GM18861 (cell line): ENCODE data around the gene CEP57.
A peak's percentile ranks its signal among the peaks of the same experiment; 100 is the strongest.

Experiments used
- ATAC-seq: cut with Tn5 transposase; IDR thresholded peaks from one replicate; pipeline ENCODE4 v1.9.1; 2021; ENCODE audit not compliant: unreplicated experiment

Gene CEP57

DNA sequence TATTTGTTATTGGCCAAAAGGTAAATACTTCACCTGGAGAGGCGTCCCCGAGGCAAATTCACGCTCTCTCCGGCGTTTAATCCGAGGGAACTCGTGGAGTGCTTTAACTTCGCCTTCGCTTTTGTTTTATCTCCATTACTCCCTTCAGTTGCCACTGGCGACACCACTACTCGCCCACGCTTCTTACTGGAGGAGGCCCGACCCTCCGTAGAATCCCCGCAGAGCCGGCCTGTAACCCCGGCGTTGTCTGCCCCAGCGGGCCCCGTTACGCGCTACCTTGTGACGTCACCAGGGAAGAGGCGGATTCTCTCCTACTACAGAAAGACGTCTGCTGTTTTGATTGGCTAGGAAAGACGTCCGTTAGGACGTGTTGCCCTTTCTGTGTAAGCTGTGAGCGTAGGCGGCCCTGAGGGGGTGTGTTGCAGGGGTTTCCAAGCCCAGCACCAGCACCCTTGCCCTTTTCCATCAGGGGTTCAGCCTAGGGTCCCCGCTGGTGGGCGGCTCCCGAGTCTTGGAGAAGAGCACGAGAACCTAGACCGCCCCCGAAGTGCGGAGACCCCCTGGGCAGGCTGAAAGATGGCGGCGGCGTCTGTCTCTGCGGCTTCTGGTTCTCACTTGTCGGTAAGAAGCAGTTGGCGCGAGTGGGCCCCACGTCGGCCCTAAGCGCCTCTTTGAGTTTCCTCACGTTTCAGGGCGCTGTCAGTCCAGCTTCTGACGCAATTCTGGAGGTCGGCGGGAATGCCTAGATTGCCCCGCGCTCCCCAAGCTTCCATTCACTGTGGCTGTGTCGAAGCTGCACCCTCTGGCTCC, at the start of gene CEP57:
TSS of gene CEP57 (plus strand) at position 376 of the 810 bp plus-strand sequence. CDS start at position 577, 201 bp downstream.
- ATAC-seq: peak; percentile 66

DNA sequence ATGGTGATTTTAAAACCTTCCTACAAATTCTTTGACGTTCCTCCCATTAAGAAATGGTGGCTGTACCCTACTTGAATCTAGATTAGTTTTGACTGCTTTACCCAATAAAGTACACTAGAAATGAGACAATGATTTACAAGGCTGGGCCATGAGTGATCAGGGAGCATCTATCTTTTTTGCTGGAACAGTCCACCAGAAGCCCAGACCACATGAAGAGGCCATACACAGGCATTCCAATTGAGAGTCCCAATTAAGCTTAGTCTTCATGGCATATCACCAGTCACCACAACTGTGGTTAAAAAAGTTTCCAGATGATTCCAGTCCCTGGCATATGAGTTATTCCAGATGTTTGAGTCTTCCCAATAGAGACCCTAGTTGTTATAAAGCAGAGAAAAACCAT, 40.2 kb upstream of the CEP57 start:
- no peak for ATAC-seq

GRCh38 chr11:95751515-95751914, 38.8 kb upstream of the CEP57 start:
- ATAC-seq: no peak

- ATAC-seq: no peak
Measured at GRCh38 chr11:95760941-95761340, 29.4 kb upstream of the CEP57 start.

DNA sequence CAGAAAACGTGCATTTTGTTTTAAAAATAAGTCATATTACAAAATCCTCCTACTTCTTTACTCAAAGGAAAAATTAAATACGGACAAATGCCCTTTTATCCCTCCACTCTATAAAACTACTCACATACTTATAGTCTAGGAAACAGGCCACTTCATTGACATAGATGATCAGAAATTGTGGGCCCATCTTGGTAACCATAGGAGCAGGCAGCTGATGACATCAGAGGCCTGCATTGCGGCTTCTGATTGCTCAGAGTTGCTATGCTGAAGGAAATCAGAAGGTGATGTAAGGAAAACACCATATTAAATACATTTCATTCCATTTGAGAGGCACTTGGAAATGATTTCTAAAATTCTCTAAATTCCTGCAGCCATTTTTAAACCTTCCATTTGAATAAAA, 27.8 kb upstream of the CEP57 start:
- ATAC-seq: no peak

GRCh38 chr11:95764267-95764898, 25.9 kb upstream of the CEP57 start:
- peak; percentile 69 for ATAC-seq

- ATAC-seq: no peak
Measured at GRCh38 chr11:95766701-95767100, 23.6 kb upstream of the CEP57 start.

DNA sequence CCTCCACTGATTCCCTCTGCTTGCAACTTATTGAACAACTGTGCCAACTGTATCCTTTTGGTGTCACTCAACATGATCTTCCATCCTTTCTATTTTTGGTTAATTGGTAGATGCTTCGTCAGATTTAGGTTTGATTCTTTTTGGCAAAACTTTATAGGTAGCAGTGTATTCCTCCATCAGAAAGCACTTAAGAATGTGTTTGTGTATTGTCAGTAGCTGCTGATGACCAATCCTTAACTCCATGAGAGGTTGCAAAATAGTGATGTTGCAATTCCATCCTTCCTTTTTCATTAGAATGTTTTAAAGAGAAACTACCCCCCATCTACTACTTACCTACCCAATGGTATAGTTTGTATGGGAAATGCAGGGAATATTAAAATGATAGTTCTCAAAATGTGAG, 22.8 kb upstream of the CEP57 start:
- no peak for ATAC-seq

- no peak for ATAC-seq
Measured at GRCh38 chr11:95768521-95768920, 21.8 kb upstream of the CEP57 start.

DNA sequence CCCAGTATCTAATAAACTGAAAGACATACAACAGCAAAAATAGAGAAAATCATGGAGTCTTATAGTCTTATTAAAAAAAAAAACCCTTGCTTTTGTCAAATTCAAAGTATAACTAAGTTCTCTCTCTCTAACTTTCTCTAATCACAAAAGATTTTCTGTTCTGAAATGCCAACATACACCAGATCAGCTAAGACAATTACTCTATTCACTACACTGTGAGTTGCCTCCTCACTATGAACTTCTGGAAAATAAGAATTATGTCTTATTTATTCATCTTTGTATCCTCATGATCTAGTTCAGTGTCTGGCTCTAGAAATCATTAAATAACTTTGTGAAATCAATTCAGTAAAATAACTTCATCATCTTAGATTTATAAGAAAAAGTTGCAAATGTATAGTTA, 13.4 kb upstream of the CEP57 start:
- ATAC-seq: no peak

DNA sequence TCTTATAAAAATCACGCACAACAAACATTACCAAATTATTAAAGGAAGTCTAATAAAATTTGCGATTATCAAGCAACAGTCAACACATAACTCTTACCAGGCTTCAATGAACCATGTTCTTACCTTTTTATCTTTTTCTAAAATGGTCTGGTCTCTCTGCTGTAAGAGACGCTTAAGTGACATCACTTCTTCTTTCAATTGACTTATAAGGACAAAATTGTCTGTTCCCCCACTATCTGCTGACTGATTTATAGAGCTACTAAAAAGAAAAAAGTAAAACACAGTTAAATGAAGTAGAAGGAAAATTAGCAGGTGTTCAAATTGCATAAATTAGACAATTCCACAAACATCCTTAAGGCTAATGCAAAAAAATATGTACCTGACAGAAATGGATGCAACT, 11.6 kb upstream of the CEP57 start:
- no peak for ATAC-seq

- peak; percentile 41 for ATAC-seq
Measured at GRCh38 chr11:95780544-95780943, 9.8 kb upstream of the CEP57 start.

DNA sequence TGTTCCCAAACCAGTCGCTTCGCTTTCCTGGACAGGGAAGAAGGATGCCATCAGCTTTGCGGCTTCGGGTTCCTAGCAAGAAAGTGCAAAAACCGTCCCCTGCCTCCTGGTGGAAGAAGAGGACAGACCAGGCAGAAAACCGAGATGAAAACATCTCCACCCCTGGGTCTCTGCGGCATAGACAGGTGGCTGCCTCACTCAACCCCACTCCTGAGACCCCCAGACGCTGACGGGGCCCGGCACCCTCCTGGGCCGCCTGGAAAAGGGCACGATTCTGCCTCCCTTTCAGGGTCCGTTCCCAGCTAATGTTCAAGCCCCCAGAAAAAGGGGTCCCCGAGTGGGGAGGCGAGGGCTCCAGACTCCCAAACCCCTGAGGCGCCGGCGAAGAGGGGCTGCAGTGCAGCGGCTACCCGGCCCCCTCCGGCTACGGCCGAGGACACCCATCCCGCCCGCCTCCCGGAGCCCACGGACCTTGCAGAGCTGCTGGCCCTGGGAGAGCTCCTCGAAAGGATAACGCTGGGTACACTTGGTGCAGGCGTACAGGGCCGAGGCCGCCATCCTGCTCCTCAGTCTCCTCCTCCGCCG, 1.3 kb upstream of the CEP57 start:
- no peak for ATAC-seq

DNA sequence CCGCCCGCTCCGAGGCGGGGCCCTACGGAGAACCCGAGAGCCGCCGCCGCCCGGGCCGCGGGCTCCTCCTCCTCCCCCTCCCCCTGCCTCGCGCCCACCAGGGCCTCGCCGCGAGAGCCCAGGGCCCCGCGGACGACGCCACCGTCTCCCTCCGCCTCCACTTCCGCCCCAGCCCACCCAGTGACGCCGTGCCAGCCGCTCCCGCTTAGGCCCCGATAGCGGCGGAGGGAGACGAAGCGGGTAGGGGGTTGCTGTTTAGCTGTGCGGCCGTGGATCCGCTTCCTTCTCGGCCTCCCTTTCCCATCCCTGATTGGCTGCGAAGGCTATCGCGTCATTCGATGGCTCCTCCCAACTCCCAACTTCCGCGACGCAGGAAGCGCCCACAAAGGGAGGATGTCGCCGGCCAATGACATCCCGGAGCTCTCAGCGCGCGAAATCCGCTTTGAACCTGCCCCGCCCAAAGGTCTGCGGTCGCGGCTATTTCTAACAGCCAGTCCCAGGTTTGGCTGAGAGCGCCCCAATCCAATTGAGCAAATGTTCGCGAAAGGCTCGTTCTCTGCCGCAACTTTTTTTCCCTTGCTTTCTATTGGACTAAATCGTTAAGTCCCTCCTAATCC, 684 bp upstream of the CEP57 start, which contains the start of gene FAM76B:
TSS of gene FAM76B (minus strand) at position 277 of the 617 bp plus-strand sequence. CDS start 304 bp downstream, outside the sequence.
- peak; percentile 63 for ATAC-seq

GRCh38 chr11:95790933-95791708, 823 bp downstream of the CEP57 start:
- no peak for ATAC-seq

GRCh38 chr11:95791709-95792033, 1.4 kb downstream of the CEP57 start:
- no peak for ATAC-seq

DNA sequence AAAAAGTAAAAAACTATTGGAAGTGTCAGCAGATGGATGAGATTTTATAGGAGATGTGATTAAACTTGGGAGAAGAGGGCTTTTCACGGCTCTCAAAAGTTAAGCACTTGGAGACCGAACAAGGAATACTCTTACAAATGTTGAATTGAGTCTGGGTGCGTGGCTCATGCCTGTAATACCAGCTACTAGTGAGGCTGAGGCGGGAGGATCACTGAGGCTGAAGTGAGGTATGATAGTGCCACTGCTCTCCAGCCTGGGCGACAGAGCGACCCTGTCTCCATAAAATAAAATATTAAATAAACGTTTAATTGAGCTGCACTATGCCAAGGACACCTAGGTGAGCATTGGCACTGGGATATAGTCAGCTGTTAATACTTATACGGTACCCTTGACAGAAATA, 1.9 kb downstream of the CEP57 start:
- ATAC-seq: no peak

DNA sequence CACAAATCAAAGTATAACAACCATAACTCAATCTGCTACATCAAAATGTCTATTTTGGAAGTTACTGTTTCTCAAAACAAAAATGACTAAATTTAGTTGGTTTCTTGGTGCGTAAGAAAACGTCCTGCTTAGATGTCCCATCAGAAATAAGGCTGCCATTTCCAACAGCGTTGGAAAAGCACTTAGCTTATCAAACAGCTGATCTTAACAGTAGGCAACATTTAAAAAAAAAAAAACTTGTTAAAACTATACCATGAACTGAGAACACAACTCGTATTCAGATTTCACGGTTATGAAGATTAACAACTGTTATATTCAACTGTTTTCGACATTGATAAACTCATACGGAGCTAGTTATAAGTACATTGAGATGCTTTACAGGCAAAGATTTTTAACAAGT, 2.4 kb downstream of the CEP57 start:
- ATAC-seq: no peak

GRCh38 chr11:95793116-95793515, 2.8 kb downstream of the CEP57 start:
- no peak for ATAC-seq

DNA sequence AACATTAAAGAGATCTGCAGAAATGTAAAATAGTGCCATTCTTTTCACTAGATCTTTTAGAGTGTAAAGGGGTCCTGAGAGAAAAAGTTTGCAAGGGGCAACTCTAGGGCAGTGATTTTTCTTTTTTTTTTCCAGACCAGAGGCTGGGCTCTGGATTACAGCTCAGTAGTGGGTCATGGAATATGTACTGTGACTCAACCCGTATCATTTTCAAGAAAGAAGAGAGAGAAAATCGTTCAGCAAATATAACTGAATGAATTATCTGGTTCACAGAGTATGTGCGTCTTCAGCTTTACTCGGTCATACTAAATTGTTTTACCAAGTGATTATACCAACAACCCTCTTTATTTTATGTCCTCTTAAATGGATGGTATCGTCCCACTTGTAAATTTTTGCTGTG, 3.8 kb downstream of the CEP57 start:
- ATAC-seq: no peak
